H4 (cell line): ENCODE measurements around the gene CUL2. TPM values are rescaled to one million over a fixed set of nuclear protein-coding genes. Genes with fewer than 3 reads are reported as not detected.
"Not testable (repeated sequence)": the region's sequence is repeated elsewhere in the genome, so short reads cannot be mapped to it uniquely, and the experiment has no call there.

Experiments
- DNase-seq: peaks from one replicate; pipeline ENCODE4 v3.0.0-alpha.2; 2015; ENCODE audit warnings: low spot score
- total RNA-seq: library from RNA; depleted of rRNA; stranded (reverse); fragments of >200 nt; shearing (Covaris generic); gene quantifications from 2 replicates; pipeline ENCODE4 v1.2.3, GENCODE V29; 2014; rRNA removed

The CUL2 gene
- total RNA-seq, result 9.4 and 17.3 TPM in 2 replicates

- DNase-seq, result peak; percentile 77
These were observed at the start of gene CUL2 for GRCh38 chr10:35090162-35090954. Gene CUL2 (minus strand): TSS chr10:35090341. CDS start chr10:35071317, 19,024 bp downstream.

GRCh38 chr10:35136263-35136815 lies 46.2 kb upstream of the CUL2 start:
- DNase-seq, result no peak

GRCh38 chr10:35135861-35136260 lies 45.7 kb upstream of the CUL2 start:
- DNase-seq, result no peak

GRCh38 chr10:35133586-35133985 lies 43.4 kb upstream of the CUL2 start:
- no peak for DNase-seq

GRCh38 chr10:35132727-35133126 lies 42.6 kb upstream of the CUL2 start:
- DNase-seq, result no peak

GRCh38 chr10:35130663-35131062 lies 40.5 kb upstream of the CUL2 start:
- no peak for DNase-seq

GRCh38 chr10:35129185-35129674 lies 39.1 kb upstream of the CUL2 start:
- no peak for DNase-seq

GRCh38 chr10:35127289-35127891 lies 37.2 kb upstream of the CUL2 start:
- DNase-seq, result no peak

- DNase-seq, result peak; percentile 71
These were observed 36.6 kb upstream of the CUL2 start, which contains the start of gene CREM for GRCh38 chr10:35126530-35127288. Gene CREM (plus strand): TSS chr10:35126846. CDS start chr10:35137836, 10,990 bp downstream.

- no peak for DNase-seq
These were observed 36.0 kb upstream of the CUL2 start for GRCh38 chr10:35126062-35126529.

- no peak for DNase-seq
These were observed 34.4 kb upstream of the CUL2 start for GRCh38 chr10:35124540-35124939.

- DNase-seq, result no peak
These were observed 29.2 kb upstream of the CUL2 start for GRCh38 chr10:35119378-35119777.

- no peak for DNase-seq
These were observed 22.4 kb upstream of the CUL2 start for GRCh38 chr10:35112571-35112970.

- DNase-seq, result no peak
These were observed 13.7 kb upstream of the CUL2 start for GRCh38 chr10:35103882-35104281.

- no peak for DNase-seq
These were observed 7.4 kb upstream of the CUL2 start for GRCh38 chr10:35097510-35097909.

- no peak for DNase-seq
These were observed 6.2 kb upstream of the CUL2 start for GRCh38 chr10:35096312-35096711.

- no peak for DNase-seq
These were observed 2.7 kb upstream of the CUL2 start for GRCh38 chr10:35092851-35093250.

GRCh38 chr10:35091994-35092790 lies 2.1 kb upstream of the CUL2 start:
- DNase-seq, result no peak

GRCh38 chr10:35089611-35090161 lies 455 bp downstream of the CUL2 start:
- DNase-seq, result no peak

- DNase-seq, result no peak
These were observed 6.9 kb downstream of the CUL2 start for GRCh38 chr10:35083242-35083641.

GRCh38 chr10:35080261-35080660 lies 9.9 kb downstream of the CUL2 start:
- DNase-seq, result not testable (repeated sequence)
